GM19193 (cell line): ENCODE data around the gene NACC2.

Experiments
- POLR2A ChIP-seq: IDR thresholded peaks from 4 replicates; pipeline ENCODE4 v1.6.1; 2011; ENCODE audit not compliant: insufficient read depth, insufficient read length; ENCODE audit errors: extremely low read depth

Gene NACC2

GRCh38 chr9:136009516-136009915, 85.6 kb downstream of the NACC2 start:
- no peak for TF ChIP-seq POLR2A

DNA sequence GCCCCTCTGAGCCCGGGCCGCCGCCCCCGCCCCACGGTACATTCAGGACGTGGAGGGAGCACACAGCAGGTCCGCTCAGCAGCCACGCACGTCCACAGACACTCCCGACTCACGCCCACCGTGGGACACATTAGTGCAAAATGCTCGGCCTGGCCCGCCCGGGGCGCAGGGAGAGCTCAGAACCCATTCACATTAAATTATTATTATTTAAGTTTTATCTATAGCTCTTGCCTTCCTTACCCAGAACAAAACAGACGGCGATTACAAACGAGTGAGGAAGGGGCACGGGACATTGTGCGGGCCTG, 86.4 kb downstream of the NACC2 start:
- TF ChIP-seq POLR2A = no peak

DNA sequence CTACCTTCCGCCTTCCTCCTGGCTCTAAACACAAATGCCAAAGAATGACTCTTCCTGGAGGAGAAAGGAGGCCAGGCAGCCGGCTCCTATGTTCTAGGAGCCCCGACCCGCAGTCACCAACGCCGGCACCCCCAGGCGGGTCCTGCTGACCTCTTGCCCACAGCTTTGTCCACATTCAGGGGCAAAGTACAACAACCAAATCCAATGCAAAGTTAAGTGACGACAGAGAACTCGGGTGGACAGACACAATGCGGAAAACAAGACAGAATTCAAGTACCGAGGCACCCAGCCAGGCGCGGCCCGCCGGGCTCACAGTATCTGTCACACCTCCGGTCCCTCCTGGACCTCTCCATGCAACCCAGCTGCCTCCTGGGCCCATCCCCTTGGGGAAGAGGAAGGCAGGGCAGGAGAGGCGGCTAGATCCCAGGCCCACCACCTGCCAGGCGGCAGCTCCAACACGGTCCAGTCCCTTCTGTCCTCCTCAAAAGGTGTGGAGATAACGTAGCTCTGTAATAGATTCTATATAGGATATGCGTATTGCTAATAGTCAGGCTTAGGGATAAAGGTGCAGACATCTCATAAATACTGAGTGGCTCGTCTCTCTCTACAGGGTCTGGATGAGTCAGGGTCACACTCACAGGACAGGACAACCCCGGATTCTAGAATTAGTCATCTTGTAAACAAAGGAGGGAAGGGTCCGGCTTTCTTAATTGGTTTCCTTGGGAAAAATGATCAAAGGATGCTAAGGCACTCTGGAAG, 87.0 kb downstream of the NACC2 start:
- no peak for TF ChIP-seq POLR2A

GRCh38 chr9:136007276-136007933, 87.7 kb downstream of the NACC2 start:
- no peak for TF ChIP-seq POLR2A

DNA sequence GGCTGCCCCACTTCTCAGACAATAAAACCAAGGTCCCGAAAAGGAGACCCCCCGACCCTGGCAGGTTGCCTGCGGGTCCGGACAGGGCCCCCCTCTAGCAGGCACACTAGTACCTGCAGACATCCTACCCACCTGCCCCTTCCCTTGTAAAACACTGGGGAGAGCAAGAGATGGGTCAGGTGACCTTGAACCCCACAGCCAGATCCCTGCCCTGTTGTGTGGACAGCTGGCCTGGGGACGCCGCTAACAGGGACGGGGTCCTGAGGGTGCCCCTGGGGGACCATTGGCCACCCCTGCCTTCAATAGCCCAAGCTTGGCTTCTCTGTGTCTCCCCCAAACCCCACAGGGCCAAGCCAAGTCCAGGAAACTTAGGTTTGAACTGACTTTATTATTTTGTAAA, 88.9 kb downstream of the NACC2 start:
- TF ChIP-seq POLR2A = no peak

- TF ChIP-seq POLR2A = no peak
Measured at GRCh38 chr9:136004712-136005111, 90.4 kb downstream of the NACC2 start.

GRCh38 chr9:136004219-136004618, 90.9 kb downstream of the NACC2 start:
- TF ChIP-seq POLR2A = no peak

DNA sequence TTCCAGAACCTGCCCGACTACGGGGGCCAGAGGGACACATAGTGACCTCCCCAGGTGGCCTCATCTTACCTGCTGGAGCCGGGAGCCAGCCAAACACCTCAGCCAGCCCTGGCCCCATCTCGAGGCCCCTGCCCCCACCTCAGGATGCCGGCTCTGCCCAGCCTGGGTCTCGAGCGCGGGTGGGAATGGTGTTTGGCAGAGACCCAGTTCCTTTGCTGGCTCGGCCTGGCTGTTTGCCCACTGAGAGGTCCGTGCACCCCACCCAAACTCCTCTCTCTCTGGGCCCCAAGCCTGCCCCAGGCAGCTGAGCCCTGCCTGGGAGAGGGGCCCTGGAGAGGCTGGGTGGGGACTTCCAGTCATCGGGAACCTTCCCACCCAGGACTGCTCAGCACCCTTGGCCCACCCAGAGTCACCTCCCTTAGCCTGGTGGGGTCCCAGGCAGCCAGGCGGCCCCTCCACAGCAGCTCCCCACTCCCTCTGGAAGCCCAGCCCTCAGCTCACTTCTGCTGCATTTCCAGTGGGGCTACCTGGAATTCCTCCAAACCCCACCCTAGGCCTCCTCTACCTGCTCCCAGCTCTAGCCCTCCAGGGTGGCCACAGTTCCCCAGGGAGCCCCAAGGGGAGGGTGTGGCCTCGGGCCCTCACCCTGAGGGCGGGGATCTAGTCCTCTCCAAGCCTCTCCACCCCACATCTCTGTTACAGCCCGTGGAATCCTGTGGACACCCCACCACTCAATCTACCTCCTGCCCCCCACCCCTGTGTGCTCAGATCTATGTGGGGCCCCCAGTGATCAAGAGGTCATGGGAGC, 91.5 kb downstream of the NACC2 start:
- no peak for TF ChIP-seq POLR2A

DNA sequence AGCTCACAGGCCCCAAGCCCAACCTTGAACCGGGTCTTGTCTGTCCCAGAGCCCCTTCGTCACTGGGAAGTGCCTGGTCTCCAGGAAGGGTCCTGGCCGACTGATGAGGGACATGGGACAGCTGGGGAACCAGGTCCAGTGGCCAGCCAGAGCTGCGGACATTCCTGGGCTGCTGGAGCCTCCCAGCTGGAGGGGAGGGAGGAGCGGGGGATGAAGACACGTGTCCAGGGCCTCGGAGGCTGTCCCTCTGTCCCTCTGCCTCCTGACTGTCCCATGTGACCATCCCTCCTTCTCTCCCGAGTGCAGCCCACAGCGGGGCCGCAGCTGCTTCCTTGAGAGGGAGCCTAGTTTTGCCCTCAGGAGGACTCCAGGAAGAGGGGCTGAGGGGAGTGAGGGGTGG, 92.2 kb downstream of the NACC2 start:
- no peak for TF ChIP-seq POLR2A

GRCh38 chr9:136002215-136002614, 92.9 kb downstream of the NACC2 start:
- TF ChIP-seq POLR2A = no peak

DNA sequence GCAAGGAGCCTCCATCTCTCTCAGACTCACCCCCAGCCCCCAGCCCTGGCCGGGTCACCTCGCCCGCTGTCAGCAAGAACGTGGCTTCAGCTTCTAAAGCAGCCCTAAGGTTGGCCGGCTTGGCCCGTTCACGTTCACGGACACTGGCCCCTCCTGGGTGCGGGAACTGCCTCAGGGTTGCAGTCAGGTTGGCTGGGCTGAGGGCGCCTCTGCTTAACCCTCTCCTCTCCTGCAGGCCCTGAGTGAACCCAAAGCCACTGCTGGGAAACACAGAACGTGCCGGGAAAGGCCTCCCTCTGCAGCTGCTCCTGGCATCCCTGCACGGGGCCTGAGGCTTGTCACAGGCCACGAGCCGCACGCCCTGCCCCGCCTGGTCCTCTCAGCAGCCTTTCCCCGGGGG, 93.9 kb downstream of the NACC2 start:
- no peak for TF ChIP-seq POLR2A

- no peak for TF ChIP-seq POLR2A
Measured at GRCh38 chr9:135998410-135999071, 96.5 kb downstream of the NACC2 start.

- TF ChIP-seq POLR2A = no peak
Measured at GRCh38 chr9:135998016-135998380, 97.1 kb downstream of the NACC2 start.

GRCh38 chr9:135997090-135998015, 97.7 kb downstream of the NACC2 start:
- no peak for TF ChIP-seq POLR2A
